HG02678 (cell line): ENCODE data around the gene GTF2F1.
"Not testable (repeated sequence)": the region's sequence is repeated elsewhere in the genome, so short reads cannot be mapped to it uniquely, and the experiment has no call there.

ENCODE experiments used
- ATAC-seq: cut with Tn5 transposase; IDR thresholded peaks from one replicate; pipeline ENCODE4 v1.9.1; 2021; ENCODE audit warnings: mild to moderate bottlenecking, moderate library complexity; ENCODE audit not compliant: unreplicated experiment

The GTF2F1 gene

GRCh38 chr19:6358003-6358402, 35.0 kb downstream of the GTF2F1 start:
- no peak for ATAC-seq

- ATAC-seq = no peak
Observed at GRCh38 chr19:6357174-6357573, 35.8 kb downstream of the GTF2F1 start.

- not testable (repeated sequence) for ATAC-seq
Observed at GRCh38 chr19:6355321-6356040, 37.5 kb downstream of the GTF2F1 start.

- ATAC-seq = no peak
Observed at GRCh38 chr19:6354098-6354674, 38.8 kb downstream of the GTF2F1 start.

- no peak for ATAC-seq
Observed at GRCh38 chr19:6352381-6353165, 40.4 kb downstream of the GTF2F1 start.

GRCh38 chr19:6350688-6351087, 42.3 kb downstream of the GTF2F1 start:
- no peak for ATAC-seq

- ATAC-seq = not testable (repeated sequence)
Observed at GRCh38 chr19:6349271-6349670, 43.7 kb downstream of the GTF2F1 start.

GRCh38 chr19:6343462-6343861, 49.5 kb downstream of the GTF2F1 start:
- ATAC-seq = no peak

GRCh38 chr19:6340493-6341201, 52.3 kb downstream of the GTF2F1 start:
- no peak for ATAC-seq

GRCh38 chr19:6334490-6335285, 58.3 kb downstream of the GTF2F1 start:
- ATAC-seq = no peak

- ATAC-seq = no peak
Observed at GRCh38 chr19:6333439-6333838, 59.5 kb downstream of the GTF2F1 start, which contains the start of gene ACER1. TSS of gene ACER1 (minus strand) at chr19:6333612. CDS start at chr19:6333551, 61 bp downstream.
